ENCODE measurements around the gene GNB3. TPM values are rescaled to one million over a fixed set of nuclear protein-coding genes. Genes with fewer than 3 reads are reported as not detected.
A peak's percentile ranks its signal among the peaks of the same experiment; 100 is the strongest.

Gene GNB3
- total and polyA plus RNA-seq, 2 donors (not counting 3 experiments of a cell fraction or from before 2014, with no cell fraction given), result 9.4 to 12.0 TPM

GRCh38 chr12:6832125-6832524, 8.6 kb upstream of the GNB3 start:
- Histone ChIP-seq H3K36me3 (ENCODE audit: control insufficient read depth in 2 of 2, extremely low read depth in 1 of 2, insufficient read depth in 2 of 2, low read length in 2 of 2) (peaks cover 0 to 27% of the 10 kb centered on the region in 2 experiments), H3K4me3 (replicated peaks in 1 of 3; ENCODE audit: insufficient read depth in 1 of 3, low read depth in 1 of 3, low read length in 3 of 3) (no peak overlapping the region), H3K4me2 (ENCODE audit: insufficient read depth, low read length) (no peak overlapping the region), H3K27ac (ENCODE audit: insufficient read depth, low read depth, low read length) (no peak overlapping the region), H3K9me1 (replicated peaks; ENCODE audit: control insufficient read depth, extremely low read depth, insufficient read depth, low read length) (no peaks in the 10 kb centered on the region), H3K9me3 (replicated peaks; ENCODE audit: control insufficient read depth, insufficient read depth, low read length) (no peaks in the 10 kb centered on the region), H3K9ac (replicated peaks; ENCODE audit: extremely low read depth, insufficient read depth, low read length) (no peak overlapping the region), H2AFZ (ENCODE audit: low read depth, low read length) (no peak overlapping the region), H4K20me1 (replicated peaks; ENCODE audit: control insufficient read depth, extremely low read depth, insufficient read depth, low read length) (no peaks in the 10 kb centered on the region), H3K27me3 (ENCODE audit: control insufficient read depth in 2 of 2, insufficient read depth in 2 of 2, low read length in 2 of 2) (no peaks in the 10 kb centered on the region), H3K79me2 (ENCODE audit: control insufficient read depth, insufficient read depth, low read length) (peaks cover 25% of the 10 kb centered on the region), H3K4me1 (ENCODE audit: control insufficient read depth, extremely low read depth, insufficient read depth, low read length) (peaks cover 13% of the 10 kb centered on the region)
- no peak for TF ChIP-seq FOS (IDR thresholded peaks at IDR 0.05; ENCODE audit: borderline replicate concordance, insufficient read depth, low read length)
- TF ChIP-seq CTCF (IDR thresholded peaks at IDR 0.05; ENCODE audit: extremely low read depth in 1 of 2, insufficient read depth in 1 of 2, low read depth in 1 of 2, low read length in 2 of 2), result no peak
- no peak for TF ChIP-seq POLR2A (IDR thresholded peaks at IDR 0.05; ENCODE audit: low read depth, low read length)
- no peak for TF ChIP-seq MYC (IDR thresholded peaks at IDR 0.05; ENCODE audit: low read depth, low read length)
- no peak for TF ChIP-seq MAX (IDR thresholded peaks at IDR 0.05; ENCODE audit: insufficient read depth, insufficient read length)
- TF ChIP-seq EZH2 (IDR thresholded peaks at IDR 0.05; ENCODE audit: borderline replicate concordance, low read depth, low read length, severe bottlenecking), result no peak
- no peak for TF ChIP-seq GATA2 (IDR thresholded peaks at IDR 0.05; ENCODE audit: insufficient read depth, insufficient read length, low read depth, low read length)
- no peak for TF ChIP-seq POLR2AphosphoS5 (IDR thresholded peaks at IDR 0.05; ENCODE audit: insufficient read depth, low read depth, low read length)
- no peak for TF ChIP-seq JUN (IDR thresholded peaks at IDR 0.05; ENCODE audit: borderline replicate concordance, insufficient read depth, insufficient read length, low read depth)
- dilution Hi-C loops (cut with MboI; ENCODE audit: extremely low pct_ligation_motif_present, low sequenced_read_pairs) (no loop called here), intact Hi-C loops (cut with micrococcal nuclease) (no loop called here)
- ChIA-PET POLR2A (no interaction called here), CTCF (interaction anchor here (1.5 to 12.0 kb wide), 2 partner anchors 40 to 79 kb away, joined by 6 to 148 read pairs; partner anchors contain the start of genes MLF2 and SPSB2)
- no TSS peak for BruUV-seq (replicated peaks)
- FAIRE-seq (peak; percentile 54), DNase-seq (ENCODE audit: low read depth, low spot score) (peak; percentile 48)

All from endothelial cell of umbilical vein (primary cell).